ENCODE data around the gene FHIT.

The FHIT gene

DNA sequence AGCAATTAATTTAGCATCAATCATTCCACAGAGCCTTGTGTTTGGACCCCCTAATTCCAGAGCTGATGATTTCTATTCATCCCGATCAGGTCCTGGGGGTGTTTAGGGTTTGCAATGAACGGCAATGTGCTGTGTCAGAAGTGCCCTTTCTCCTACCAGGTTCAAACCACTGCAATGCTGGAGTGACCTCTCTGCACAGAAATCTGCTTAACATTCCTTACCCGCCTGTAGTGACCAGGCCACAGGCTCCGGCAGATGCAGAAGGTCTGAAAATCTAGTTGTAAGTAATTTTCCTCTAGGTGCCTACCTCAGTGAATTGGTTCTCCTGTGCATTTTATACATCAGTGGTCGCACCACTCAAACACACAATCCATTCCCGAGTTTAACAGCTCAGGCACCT is 1476.1 kb downstream of the FHIT start:
- DNase-seq (ENCODE audit: low read depth, low spot score), result no peak

DNA sequence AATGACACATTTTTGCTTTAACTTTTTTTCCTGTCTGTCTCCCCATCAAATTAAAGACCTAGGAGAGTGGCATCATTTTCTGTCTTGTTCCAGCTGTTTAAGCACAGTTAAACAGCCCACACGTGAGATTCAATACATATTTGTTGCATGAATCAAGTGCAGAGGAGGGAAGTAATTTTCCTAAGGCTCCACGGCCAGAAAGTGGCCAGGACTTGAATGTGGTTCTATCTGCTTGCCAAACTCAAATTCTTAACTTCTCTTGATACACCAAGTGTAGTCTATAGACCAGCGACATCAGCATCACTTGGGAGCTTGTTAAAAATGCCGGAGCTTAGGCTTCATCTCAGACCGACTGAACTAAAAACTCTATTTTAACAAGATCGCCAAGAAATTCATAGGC is 1476.6 kb downstream of the FHIT start:
- no peak for DNase-seq (ENCODE audit: low read depth, low spot score)

DNA sequence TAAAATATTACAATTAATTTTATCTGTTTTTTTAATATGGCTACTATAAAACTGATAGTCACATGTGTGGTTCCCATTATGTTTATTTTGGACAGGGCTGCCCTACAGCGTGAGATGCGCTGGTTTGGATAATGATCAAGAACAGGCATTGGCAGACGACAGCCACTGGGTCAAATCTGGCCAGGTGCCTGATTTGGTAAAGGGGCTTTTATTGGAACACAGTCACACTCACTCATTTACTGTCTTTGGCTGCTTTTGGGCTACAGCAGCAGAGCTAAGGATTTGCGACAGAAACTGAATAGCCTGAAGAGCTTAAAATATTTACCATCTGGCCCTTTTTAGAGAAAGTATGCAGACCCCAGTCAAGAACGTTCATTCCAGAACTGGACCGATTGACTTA is 1477.3 kb downstream of the FHIT start:
- no peak for DNase-seq (ENCODE audit: low read depth, low spot score)

DNA sequence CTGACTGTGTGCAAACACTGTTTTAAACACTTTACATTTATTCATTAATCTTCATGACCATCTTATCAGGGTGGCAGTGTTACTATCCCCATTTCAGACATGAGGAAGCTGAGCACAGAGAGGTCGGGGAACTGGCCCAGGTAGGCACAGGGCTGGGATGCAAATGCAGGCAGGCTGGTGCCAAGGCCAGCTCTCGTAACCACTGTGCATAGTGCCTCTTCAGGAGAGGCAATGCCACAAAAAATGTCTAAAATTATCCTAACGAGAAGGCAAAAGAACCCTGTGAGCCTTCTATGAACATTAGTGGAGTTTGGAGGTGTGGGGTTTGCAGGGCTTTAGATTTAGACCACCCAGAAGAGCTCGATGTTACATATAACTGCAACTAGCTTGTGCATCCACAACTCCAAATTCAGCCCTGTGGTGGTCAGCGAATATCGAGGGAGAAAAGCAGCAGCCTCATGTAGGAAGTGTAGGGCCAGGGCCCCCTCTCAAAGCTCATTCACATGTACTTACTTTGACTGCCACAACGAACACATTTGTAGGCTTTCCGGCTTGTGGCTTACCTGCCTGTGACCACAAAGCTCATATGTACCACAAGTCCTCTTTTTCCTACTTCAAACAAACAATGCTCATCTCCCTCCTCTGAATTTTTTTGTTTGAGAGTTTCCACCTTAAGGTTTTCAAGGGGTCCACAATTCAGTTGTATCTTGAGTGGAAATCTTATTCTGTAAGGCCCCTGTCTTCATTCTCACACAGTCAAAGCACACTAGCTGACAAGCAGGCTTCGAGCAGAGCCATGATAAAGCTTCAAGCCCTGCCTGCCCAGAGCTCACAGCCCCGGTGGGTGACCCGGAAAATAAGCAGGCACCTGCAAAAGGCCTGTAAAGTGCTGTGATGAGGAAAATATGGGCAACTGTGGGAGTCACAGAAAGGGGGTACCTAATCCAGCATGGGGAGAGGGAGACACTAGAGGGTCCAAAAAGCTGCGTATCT is 1478.5 kb downstream of the FHIT start:
- no peak for DNase-seq (ENCODE audit: low read depth, low spot score)

DNA sequence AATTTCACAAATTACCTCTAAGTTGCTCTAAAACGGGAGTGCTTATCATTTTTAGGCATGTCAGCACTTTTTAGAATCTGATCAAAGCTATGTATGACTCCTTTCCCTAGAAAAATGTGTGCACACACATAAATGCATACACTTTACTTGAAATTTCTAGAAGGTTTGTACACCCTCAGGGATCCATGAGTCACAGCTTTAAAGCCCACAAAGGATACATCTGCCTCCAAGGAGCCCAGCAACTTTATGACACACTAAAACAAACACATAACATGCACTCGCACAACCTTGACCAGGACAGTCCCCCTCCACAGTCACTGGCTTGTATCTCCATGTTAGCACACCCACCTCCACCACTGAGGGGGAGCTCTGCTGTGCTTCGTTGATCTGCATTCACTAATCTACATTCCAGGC is 1479.5 kb downstream of the FHIT start:
- DNase-seq (ENCODE audit: low read depth, low spot score), result no peak

DNA sequence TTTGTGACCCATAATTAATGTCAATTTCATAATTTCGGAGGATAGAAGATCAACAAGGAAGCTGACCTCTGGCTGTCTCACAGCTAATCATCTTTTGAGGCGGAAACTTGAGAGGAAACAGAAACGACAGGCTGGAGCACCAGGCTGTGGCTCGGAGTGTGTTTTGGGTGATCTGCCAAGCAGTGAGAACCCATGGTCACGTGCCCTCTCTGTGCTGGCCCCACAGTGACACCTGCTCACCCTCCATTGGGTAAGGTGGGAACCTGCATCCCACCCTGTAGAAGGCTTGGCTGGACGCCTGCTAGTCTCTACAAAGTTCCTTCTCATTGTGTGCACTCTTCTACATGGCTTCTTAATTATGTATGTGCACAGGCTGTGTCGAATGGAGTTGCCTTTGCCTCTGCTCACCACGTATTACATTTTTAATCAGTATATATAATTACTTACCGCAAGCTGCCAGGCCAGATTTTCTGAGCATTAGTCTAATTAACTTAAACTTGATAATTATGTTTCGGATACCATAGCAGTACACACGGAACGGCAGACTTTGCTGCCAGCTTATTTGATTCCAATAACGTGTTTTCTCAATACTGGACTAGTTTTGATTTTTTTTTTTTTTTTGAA is 1482.0 kb downstream of the FHIT start:
- DNase-seq (ENCODE audit: low read depth, low spot score), result no peak

DNA sequence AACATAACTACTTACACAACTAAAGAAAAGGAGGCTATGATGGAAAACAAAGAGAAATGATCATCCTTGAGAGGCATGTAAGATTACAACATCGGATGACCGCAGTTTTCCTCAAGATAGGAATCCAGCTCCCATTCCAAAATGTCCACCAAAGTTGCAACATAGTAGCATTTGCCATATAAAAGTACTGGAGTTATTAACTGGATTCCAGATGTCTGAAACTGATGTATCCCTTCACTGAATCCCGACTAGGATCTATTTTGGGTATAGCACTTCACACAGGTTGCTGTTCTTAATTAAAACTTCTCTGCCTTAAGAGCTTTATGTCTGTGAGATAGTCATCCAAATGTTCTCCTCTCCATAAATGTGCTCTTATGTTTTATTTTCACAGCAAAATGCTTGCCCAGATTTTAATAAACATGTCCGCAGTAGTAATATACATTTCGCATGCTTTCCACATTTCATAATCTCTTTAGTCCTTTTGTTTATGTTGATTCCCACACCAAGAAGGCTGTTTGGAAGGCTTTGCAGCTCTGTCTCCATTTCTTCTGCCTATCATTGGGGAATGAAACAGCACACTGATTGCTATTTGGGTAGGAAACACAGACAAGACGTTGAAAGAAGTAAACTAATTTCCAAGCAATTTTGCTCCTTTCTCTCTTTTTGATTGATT is 1484.9 kb downstream of the FHIT start:
- no peak for DNase-seq (ENCODE audit: low read depth, low spot score)

DNA sequence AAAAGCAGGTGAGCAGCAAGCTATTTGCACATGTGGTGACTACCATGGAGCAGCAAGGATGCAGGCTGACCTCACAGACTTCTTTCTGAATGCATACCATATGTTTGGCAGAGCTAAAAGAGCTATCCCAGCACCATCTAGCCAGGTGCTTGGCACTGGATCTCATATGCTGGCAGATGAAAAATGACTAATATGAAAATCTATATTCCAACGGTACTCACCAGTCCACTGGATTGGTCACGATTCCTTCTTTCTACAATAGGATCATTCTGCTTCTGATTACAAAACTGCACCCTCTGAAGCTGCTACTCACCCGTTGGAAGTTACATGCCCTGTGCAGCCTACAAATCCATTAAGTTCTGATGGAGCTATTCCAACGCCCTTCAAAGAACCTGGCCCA is 1487.1 kb downstream of the FHIT start:
- DNase-seq (ENCODE audit: low read depth, low spot score), result no peak

DNA sequence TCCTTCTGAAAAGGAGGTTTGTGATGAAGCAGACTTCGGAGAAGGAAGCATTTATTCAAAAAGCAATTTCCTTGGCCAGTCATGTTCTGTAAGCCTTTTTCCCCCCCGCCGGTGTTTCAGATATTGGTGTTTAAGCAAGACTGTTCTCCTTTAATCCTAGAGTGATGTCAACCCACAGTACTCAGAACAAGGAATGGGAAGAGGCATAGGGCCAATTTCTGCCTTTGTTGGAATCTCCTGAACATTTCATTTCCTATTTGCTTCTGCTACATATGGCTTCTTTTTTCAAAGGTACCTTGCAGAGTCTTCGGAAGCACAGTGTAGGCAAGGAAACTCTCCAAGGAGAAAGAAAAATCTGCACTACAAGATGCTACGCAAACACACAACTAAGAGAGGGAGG is 1488.3 kb downstream of the FHIT start:
- no peak for DNase-seq (ENCODE audit: low read depth, low spot score)

DNA sequence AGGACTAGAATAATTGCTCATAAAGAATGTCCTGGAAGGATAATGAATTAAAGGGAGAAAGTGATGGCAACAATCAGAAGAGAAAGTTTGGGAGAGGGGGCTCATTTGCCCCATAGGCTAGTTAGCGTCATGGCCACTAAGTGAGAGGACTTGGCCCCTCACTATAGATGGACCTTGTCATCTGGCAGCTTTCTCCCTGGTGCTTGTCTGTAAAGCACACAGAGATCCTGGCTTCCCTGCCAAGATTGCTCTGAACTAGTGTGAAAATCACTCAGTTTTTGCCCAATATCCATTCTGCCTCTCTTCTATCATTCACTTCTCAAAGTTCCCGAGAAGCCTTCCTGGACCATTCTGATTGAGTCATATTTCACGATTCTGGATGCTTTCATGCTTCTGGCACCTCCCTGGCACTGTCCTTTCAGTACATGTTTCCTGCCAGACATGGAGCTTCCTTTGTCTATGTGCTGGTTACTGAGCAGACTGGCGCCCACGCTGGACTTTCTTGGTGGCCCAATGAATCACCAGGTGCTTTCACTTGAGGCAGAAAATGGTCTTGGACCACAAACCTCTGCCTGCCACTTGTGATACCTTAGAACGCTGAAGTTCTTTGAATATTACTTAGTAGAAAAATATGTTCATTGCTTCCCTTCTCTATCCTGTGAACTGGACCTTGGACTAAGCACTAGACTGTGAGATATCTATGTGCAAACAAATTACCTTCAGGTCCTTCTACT is 1491.8 kb downstream of the FHIT start:
- no peak for DNase-seq (ENCODE audit: low read depth, low spot score)

DNA sequence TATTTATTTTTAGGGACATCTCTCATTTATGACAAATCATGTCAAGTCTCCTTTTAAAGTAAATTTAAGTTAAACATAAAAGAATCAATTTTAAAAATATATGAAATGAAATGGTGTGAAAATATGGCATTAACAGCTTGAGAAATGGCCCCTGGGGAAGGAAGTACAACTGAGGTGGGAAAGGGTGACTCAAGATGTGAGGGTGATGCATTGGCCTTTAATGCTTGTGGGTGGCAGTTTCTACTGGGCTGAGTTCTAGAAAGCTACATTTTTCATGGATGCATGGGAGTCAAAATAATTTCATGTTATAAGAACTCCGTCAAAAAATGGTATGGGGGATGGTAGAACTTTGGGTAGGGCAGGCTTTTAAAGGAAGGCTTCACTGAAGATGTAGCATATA is 1492.6 kb downstream of the FHIT start:
- no peak for DNase-seq (ENCODE audit: low read depth, low spot score)

DNA sequence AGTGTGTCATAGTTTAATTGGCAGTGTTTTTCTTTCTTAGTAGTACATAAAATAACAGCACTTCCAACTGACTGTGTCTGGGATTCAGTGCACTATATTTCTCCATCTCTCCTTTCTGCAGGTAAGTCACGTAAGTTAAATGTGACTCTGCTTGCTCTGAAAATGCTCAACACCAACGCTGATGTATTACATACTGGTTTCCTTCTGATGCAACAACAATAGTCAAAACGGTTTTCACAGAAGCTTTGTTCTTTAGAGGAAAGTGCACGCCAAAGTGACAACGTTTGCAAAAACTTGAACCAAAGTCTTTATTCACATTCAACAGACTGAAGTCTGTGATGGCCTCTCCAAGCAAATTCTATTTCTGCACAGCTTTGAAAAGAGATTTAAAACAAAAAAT is 1494.3 kb downstream of the FHIT start:
- DNase-seq (ENCODE audit: low read depth, low spot score), result no peak

DNA sequence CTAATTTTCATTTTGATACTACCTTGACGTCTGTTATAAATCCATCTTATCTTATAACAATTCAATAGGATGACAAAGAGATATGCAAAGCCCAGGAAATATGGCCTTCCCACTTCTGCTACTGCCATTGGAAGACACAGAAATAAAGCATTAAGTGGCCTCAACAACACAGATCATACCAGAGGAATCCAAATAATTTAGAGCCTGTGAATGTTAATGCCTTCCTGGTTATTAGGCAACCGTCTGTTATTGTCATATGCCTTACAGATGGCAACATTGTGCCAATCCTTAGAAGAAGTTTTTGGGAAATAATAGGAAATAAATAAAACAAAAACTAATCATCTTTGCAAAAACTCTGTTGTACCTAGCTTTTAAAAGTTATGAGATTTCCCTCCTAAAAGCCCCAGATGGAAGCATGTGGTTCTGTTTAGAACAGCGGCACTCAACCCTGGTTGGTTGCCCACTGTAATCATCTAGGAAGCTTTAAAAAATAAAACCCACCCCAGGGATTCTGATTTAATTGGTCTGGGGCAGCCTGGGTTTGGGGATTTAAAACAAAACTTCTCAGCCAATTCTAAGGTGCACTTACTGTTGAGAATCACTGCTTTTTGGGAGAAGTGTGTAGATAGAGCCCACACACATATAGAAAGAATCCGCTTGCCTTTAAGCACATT is 1496.7 kb downstream of the FHIT start:
- no peak for DNase-seq (ENCODE audit: low read depth, low spot score)

DNA sequence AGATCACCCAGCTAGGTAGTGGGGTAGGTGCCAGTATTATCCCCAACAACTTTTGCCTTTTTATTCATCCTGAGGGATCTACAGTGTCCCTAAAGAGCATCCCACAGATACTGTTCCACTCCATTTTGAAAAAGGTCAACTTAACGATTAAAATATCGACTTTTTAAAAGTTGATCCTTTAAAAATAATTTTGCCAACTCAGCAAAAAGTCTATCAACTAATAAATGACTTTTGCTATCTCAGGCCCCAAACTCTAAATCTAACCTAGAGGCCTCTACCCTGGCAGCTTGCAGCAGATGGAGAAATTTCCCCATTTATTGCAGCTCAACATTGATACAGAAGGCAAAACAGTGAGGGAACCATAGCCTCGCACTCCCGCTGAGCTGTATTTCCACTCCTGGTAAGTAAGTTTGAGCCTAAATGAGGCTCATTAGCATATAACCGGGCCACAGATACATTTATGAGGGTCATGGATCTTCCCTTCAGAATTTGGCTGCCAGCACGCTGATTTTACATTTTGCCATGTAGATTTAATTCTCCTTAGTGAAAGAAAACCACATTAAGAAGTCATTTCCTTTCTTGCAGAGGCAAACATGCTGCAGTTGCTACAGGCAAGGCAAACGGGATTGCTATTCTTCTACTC is 1497.3 kb downstream of the FHIT start:
- no peak for DNase-seq (ENCODE audit: low read depth, low spot score)

DNA sequence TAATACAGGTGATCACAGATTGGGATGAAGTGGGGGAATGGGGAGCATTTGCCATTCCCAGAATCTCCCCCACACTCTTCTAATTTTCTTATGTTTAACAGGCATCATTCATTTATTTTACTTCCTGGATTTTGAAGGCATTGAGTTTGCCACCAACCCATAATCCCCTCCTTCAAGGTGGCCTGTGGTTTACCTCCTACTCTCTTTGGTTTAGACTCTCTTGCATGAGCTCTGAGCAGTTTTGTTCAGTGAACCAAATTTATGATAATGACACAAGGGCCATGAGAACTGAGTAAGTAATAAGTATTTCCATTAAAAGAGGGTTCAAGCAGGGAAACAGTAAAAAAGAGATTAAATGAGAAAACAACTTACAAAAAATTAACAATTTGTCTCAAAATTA is 1498.3 kb downstream of the FHIT start:
- no peak for DNase-seq (ENCODE audit: low read depth, low spot score)

DNA sequence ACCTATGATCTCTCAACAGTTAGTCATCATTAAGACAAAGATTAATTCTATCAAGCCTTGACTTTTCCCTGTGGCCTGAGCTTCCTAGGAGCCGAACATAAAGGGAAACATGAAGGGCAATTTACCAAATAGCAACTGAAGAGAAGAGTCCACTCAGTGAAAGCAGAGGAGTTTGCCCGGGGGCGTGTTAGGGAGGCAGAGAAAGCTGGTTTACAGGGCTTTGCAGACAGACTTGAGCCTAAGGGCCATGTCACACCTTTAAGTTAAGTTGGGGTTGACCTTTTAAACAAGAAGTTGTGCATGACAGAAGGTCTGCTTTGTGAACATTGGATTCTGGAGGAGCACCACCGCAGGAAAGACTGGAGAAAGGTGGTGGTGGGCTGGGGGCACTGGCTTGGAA is 1499.6 kb downstream of the FHIT start:
- DNase-seq (ENCODE audit: low read depth, low spot score), result no peak

DNA sequence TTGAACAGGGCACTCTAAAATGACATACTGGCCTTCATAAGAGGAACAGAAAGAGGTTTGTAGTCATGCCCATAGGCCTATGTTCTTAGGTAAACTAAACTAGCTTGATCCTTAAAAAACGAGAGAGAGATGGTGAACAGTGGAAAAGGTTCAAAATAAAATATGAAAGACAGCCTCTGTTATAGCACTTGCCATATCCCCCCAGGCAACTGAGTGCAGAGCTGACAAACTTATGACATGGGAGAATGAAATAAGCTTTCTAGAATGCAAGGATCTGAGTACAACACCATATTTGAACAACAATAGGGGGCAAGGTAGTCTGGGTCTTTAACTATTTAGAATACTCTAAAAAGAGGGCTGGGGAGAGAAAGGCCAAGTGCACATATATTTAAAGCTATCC is 1500.9 kb downstream of the FHIT start:
- DNase-seq (ENCODE audit: low read depth, low spot score), result no peak

DNA sequence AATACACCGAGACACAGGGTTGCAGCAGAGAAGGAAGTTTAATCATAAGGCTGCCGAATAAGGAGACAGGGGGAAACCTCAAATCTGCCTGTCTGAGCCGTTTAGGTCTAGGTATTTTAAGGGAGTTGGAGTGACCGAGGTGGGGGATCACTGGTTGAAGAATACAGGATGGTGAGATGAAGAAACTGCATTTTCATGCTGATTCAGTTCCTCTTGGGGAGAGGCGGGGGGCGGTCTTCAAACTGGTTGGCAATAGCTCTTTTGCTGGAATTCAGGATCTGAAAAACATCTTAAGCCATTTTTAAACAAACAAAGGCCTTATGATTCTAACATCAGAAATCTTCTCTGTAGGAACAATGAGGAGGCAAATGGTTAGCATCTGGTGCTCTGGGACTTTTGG is 1502.0 kb downstream of the FHIT start:
- DNase-seq (ENCODE audit: low read depth, low spot score), result no peak

DNA sequence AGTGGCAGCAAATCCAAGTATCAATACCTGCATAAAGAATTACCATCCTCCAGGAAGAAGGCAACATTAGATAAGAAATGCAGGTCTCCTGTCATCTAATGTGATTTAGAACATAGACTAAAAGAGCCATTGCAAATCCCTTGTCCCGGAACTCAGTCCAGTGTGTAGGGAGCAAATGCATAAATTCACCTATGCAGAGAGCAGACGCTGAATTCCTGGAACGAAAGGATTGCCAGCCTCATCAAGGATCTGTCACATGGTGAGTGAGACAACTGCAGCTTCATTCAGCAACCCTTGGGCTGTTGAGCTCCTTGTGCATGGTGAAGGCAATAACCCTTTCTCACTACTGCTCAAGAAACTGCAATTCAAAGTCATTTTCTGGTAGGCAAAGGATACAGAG is 1504.7 kb downstream of the FHIT start:
- no peak for DNase-seq (ENCODE audit: low read depth, low spot score)

DNA sequence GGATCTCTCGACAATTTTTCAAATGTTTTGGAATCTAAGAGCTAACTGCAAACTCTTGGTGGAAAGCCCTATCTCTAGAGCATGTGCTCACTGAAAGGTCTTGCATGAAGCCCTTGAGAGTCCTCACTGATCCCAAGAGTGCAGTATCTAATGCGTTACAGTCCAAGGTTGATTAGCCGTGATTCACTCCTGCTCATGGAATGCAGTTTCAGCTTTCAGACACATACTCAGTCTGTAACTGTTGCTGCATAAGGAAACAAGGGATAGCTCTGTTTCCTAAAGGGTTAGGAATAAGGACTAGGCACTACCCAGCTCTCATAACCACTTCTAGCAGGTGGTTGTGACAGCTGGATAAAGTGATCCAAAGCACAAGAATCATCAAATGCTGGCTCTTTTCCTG is 1514.0 kb downstream of the FHIT start:
- no peak for DNase-seq (ENCODE audit: low read depth, low spot score)

DNA sequence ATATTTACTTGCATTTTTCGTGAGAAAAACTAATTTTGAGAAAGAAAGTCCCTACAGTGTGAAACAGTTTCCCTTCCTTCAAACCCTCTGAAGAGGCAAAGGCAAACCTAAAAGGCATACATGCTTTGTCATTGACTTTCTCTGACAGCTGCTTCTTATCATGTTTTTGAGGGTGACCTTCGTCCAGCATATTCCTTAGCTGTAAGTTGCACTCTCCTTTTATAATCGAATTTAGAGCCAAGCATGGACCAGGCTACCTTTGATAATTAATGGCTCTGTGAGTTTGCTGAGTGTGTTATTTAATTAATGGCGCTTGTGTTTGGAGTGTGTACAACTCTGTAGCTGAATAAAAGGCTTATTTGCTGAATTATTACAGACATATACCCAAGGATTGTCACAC is 1517.2 kb downstream of the FHIT start:
- DNase-seq (ENCODE audit: low read depth, low spot score), result no peak

All from activated CD4-positive, CD25-positive, alpha-beta regulatory T cell treated with anti-CD3 and anti-CD28 coated beads, Interleukin-2, amount 50 U/mL, for 16 hours (primary cell).